H9 (cell line): Measurements from ENCODE around the gene ARVCF. TPM values are rescaled to one million over a fixed set of nuclear protein-coding genes. Genes with fewer than 3 reads are reported as not detected.
A peak's percentile ranks its signal among the peaks of the same experiment; 100 is the strongest.

ENCODE experiments used
- DNase-seq: peaks from one replicate; pipeline ENCODE4 v3.0.0-alpha.2; 2017
- H2AFZ ChIP-seq: one replicate; pipeline ENCODE4 v1.6.1; 2013; ENCODE audit warnings: mild to moderate bottlenecking, low read length, control low read depth, moderate library complexity
- H2AK5ac ChIP-seq: 2 replicates; pipeline ENCODE4 v1.6.1; 2013; ENCODE audit warnings: low read length, control low read depth, mixed read lengths; ENCODE audit not compliant: insufficient read length
- H2BK120ac ChIP-seq: one replicate; pipeline ENCODE4 v1.6.1; 2013; ENCODE audit warnings: low read depth, mild to moderate bottlenecking, low read length, control low read depth, inconsistent platforms; ENCODE audit not compliant: poor library complexity, severe bottlenecking
- H2BK12ac ChIP-seq: 2 replicates; pipeline ENCODE4 v1.6.1; 2013; ENCODE audit warnings: low read length, control low read depth, mixed read lengths, low read depth; ENCODE audit not compliant: insufficient read length
- H2BK15ac ChIP-seq: 2 replicates; pipeline ENCODE4 v1.6.1; 2013; ENCODE audit warnings: low read depth, low read length, control low read depth
- H2BK20ac ChIP-seq: one replicate; pipeline ENCODE4 v1.6.1; 2013; ENCODE audit warnings: low read depth, mild to moderate bottlenecking, low read length, control low read depth, inconsistent platforms; ENCODE audit not compliant: poor library complexity, severe bottlenecking
- H2BK5ac ChIP-seq: 2 replicates; pipeline ENCODE4 v1.6.1; 2013; ENCODE audit warnings: low read length, control low read depth, mixed read lengths; ENCODE audit not compliant: insufficient read length
- H3K14ac ChIP-seq: 2 replicates; pipeline ENCODE4 v1.6.1; 2013; ENCODE audit warnings: low read length, control low read depth; ENCODE audit not compliant: insufficient read depth
- H3K18ac ChIP-seq: 2 replicates; pipeline ENCODE4 v1.6.1; 2013; ENCODE audit warnings: low read depth, mild to moderate bottlenecking, mixed read lengths, low read length, control low read depth; ENCODE audit not compliant: insufficient read length
- H3K23ac ChIP-seq: 2 replicates; pipeline ENCODE4 v1.6.1; 2013; ENCODE audit warnings: low read length, control low read depth, mixed read lengths, low read depth; ENCODE audit not compliant: insufficient read length
- H3K23me2 ChIP-seq: 2 replicates; pipeline ENCODE4 v1.6.1; 2013; ENCODE audit warnings: low read depth, mild to moderate bottlenecking, mixed read lengths, low read length, control low read depth; ENCODE audit not compliant: insufficient read length, poor library complexity, severe bottlenecking
- H3K27ac ChIP-seq: 2 replicates; pipeline ENCODE4 v1.5.1; 2013; ENCODE audit warnings: low read length, control low read depth, mixed read lengths, low read depth; ENCODE audit not compliant: insufficient read length
- H3K27me3 ChIP-seq: 2 replicates; pipeline ENCODE4 v1.6.1; 2013; ENCODE audit warnings: low read length, control low read depth, inconsistent platforms; ENCODE audit not compliant: insufficient read depth
- H3K4ac ChIP-seq: 2 replicates; pipeline ENCODE4 v1.6.1; 2013; ENCODE audit warnings: low read depth, mild to moderate bottlenecking, control low read depth, inconsistent platforms, low read length, moderate library complexity
- H3K4me1 ChIP-seq: 2 replicates; pipeline ENCODE4 v1.6.1; 2013; ENCODE audit warnings: low read length, control low read depth, inconsistent platforms; ENCODE audit not compliant: insufficient read depth
- H3K4me2 ChIP-seq: 2 replicates; pipeline ENCODE4 v1.6.1; 2013; ENCODE audit warnings: low read length, control low read depth, mixed read lengths; ENCODE audit not compliant: insufficient read length, insufficient read depth
- H3K56ac ChIP-seq: 2 replicates; pipeline ENCODE4 v1.6.1; 2013; ENCODE audit warnings: low read depth, mild to moderate bottlenecking, mixed read lengths, low read length, control low read depth; ENCODE audit not compliant: insufficient read length
- H3K79me1 ChIP-seq: 2 replicates; pipeline ENCODE4 v1.6.1; 2013; ENCODE audit warnings: low read depth, mild to moderate bottlenecking, moderate library complexity, low read length, control low read depth, inconsistent platforms; ENCODE audit not compliant: insufficient read depth, poor library complexity, severe bottlenecking
- H3K79me2 ChIP-seq: 2 replicates; pipeline ENCODE4 v1.6.1; 2013; ENCODE audit warnings: low read length, control low read depth, inconsistent platforms; ENCODE audit not compliant: insufficient read depth
- H3K9ac ChIP-seq: 2 replicates; pipeline ENCODE4 v1.6.1; 2013; ENCODE audit warnings: low read length, control low read depth, mixed read lengths; ENCODE audit not compliant: insufficient read length; ENCODE audit errors: extremely low read depth
- H3K9me3 ChIP-seq: one replicate; pipeline ENCODE4 v1.6.1; 2013; ENCODE audit warnings: low read depth, low read length, inconsistent platforms; ENCODE audit not compliant: control insufficient read depth
- H3T11ph ChIP-seq: one replicate; pipeline ENCODE4 v1.6.1; 2013; ENCODE audit warnings: mild to moderate bottlenecking, low read length, control low read depth, inconsistent platforms
- H4K20me1 ChIP-seq: one replicate; pipeline ENCODE4 v1.6.1; 2013; ENCODE audit not compliant: control insufficient read depth, insufficient read length, insufficient read depth
- H4K5ac ChIP-seq: 2 replicates; pipeline ENCODE4 v1.6.1; 2013; ENCODE audit warnings: low read depth, mild to moderate bottlenecking, mixed read lengths, low read length, control low read depth; ENCODE audit not compliant: insufficient read length
- H4K8ac ChIP-seq: replicated peaks from 2 replicates; pipeline ENCODE4 v1.6.1; 2013; ENCODE audit warnings: low read length, control low read depth, mixed read lengths, low read depth; ENCODE audit not compliant: insufficient read length
- H4K91ac ChIP-seq: 2 replicates; pipeline ENCODE4 v1.6.1; 2013; ENCODE audit warnings: low read depth, mild to moderate bottlenecking, moderate library complexity, mixed read lengths, low read length, control low read depth; ENCODE audit not compliant: insufficient read length
- H3K27ac Mint-ChIP-seq, 3 experiments: 2 replicates in 2 of 3; 3 replicates in 1 of 3; pipeline ENCODE4 v1.8.0; 2020 to 2021; ENCODE audit warnings: mixed read lengths in 3 of 3, mild to moderate bottlenecking in 1 of 3, moderate library complexity in 1 of 3
- H3K27me3 Mint-ChIP-seq: 2 replicates; pipeline ENCODE4 v1.8.0; 2021; ENCODE audit warnings: low read depth, mild to moderate bottlenecking, moderate library complexity, mixed read lengths
- H3K36me3 Mint-ChIP-seq, 3 experiments: 2 replicates in 2 of 3; 3 replicates in 1 of 3; pipeline ENCODE4 v1.8.0; 2020 to 2021; ENCODE audit warnings: low read depth in 3 of 3, mixed read lengths in 3 of 3; ENCODE audit not compliant: insufficient read depth in 1 of 3
- H3K4me1 Mint-ChIP-seq, 2 experiments: 2 replicates each; pipeline ENCODE4 v1.8.0; 2020; ENCODE audit warnings: mixed read lengths in 2 of 2
- H3K4me3 Mint-ChIP-seq, 2 experiments: 2 replicates in 1 of 2; 3 replicates in 1 of 2; pipeline ENCODE4 v1.8.0; 2020 to 2021; ENCODE audit warnings: mild to moderate bottlenecking in 2 of 2, mixed read lengths in 2 of 2, moderate library complexity in 1 of 2
- H3K9me3 Mint-ChIP-seq, 2 experiments: 2 replicates in 1 of 2; 3 replicates in 1 of 2; pipeline ENCODE4 v1.8.0; 2020; ENCODE audit warnings: mild to moderate bottlenecking in 2 of 2, mixed read lengths in 2 of 2, moderate library complexity in 1 of 2
- CTCF ChIP-seq: fragments of 200-600 bp; sonication (generic); conservative IDR thresholded peaks from 3 replicates; pipeline ENCODE4 v1.8.0; 2021; ENCODE audit warnings: antibody characterized with exemption, mild to moderate bottlenecking
- WGBS: extraction: QIAGEN DNeasy Blood & Tissue Kit; methylation state at CpG from one replicate; pipeline ENCODE4 v1.1.7; 2013; ENCODE audit warnings: missing lambda C conversion rate, low lambda C conversion rate, mixed read lengths; ENCODE audit not compliant: insufficient read length; ENCODE audit errors: extremely low coverage; 5-methylcytosine and 5-hydroxymethylcytosine counted together
- total RNA-seq: library from RNA; stranded (reverse); gene quantifications from 2 replicates; pipeline ENCODE4 v1.2.1, GENCODE V29; 2021

The ARVCF gene
- total RNA-seq, 1 experiment from 2014 or later: 40.7 TPM

- no peak for TF ChIP-seq CTCF
- Histone ChIP-seq H2BK120ac (no peak overlapping the region), H3K23me2 (no peaks in the 10 kb centered on the region), H4K91ac (peak overlapping the region; percentile 76), H4K5ac (no peak overlapping the region), H2BK20ac (no peak overlapping the region), H3K9me3 (no peaks in the 10 kb centered on the region), H3K56ac (no peak overlapping the region), H3K4me2 (peak overlapping the region; percentile 33), H2BK15ac (no peak overlapping the region), H3K18ac (peak overlapping the region; percentile 80), H3K79me2 (no peaks in the 10 kb centered on the region), H2AFZ (no peak overlapping the region), H3K79me1 (peaks cover 4% of the 10 kb centered on the region), H3K9ac (peak overlapping the region; percentile 59), H4K20me1 (peaks cover 3% of the 10 kb centered on the region), H3K4me1 (no peaks in the 10 kb centered on the region; the same call in 1 of the 2 replicates), H3K27ac (no peak overlapping the region), H3K27me3 (no peaks in the 10 kb centered on the region), H3K4ac (peak overlapping the region; percentile 27; the same call in 1 of the 2 replicates), H2BK12ac (no peak overlapping the region), H3K23ac (no peak overlapping the region), H4K8ac (no peak overlapping the region), H3K14ac (peak overlapping the region; percentile 87), H3T11ph (no peak overlapping the region), H2BK5ac (no peak overlapping the region), H2AK5ac (no peak overlapping the region)
- Mint-ChIP-seq H3K27ac (peak overlapping the region in 1 of 3 experiments; percentile 27; a peak in 1 of 7 replicates), H3K27me3 (no peaks in the 10 kb centered on the region), H3K9me3 (no peaks in the 10 kb centered on the region), H3K36me3 (no peaks in the 10 kb centered on the region; a peak in 1 of 7 replicates), H3K4me1 (peaks cover 5 to 20% of the 10 kb centered on the region in 2 experiments; a peak in 3 of 4 replicates), H3K4me3 (peak overlapping the region; percentile 71 to 85)
- DNase-seq: peak; percentile 82
- no CpG with 5 or more reads among the region's 76 CpGs for WGBS
These were observed 29.9 kb downstream of the ARVCF start for GRCh38 chr22:19986410-19987341.
